Fibroblast of lung (primary cell): ENCODE measurements around the gene ADA.

Source experiments
- EZH2 ChIP-seq: IDR thresholded peaks from 2 replicates; pipeline ENCODE4 v1.5.1; 2012; ENCODE audit warnings: low read length, control low read depth, mild to moderate bottlenecking; ENCODE audit errors: missing control alignments
- TF ChIP-seq, protein P1 (sequence below), 2 donors: IDR thresholded peaks in 1 of 2; conservative IDR thresholded peaks in 1 of 2; 1 replicate in 1 of 2; 2 replicates in 1 of 2; pipeline ENCODE4 v1.5.1; 2011 to 2012; ENCODE audit warnings: low read length in 2 of 2, control low read depth in 1 of 2, inconsistent platforms in 1 of 2, low read depth in 1 of 2, mild to moderate bottlenecking in 1 of 2

DNA sequence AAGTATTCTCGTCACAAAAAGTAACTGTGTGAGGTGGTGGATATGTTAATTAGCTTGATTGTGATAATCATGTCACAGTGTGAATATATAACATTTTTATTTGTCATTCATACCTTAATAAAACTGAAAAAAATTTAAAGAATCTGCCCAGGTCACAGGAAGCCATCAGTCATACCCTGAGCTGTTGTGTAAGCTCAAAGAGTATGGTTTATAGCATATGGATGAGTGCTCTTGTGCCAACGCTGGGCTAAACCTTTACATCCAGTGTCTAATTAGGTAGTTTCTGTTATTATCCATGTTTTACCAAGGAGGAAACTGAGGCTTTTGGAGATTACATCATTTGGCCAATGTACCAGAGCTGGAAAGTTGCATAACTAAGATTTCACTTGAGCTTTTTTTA lies 57.7 kb downstream of the ADA start:
- TF ChIP-seq, protein P1, sequence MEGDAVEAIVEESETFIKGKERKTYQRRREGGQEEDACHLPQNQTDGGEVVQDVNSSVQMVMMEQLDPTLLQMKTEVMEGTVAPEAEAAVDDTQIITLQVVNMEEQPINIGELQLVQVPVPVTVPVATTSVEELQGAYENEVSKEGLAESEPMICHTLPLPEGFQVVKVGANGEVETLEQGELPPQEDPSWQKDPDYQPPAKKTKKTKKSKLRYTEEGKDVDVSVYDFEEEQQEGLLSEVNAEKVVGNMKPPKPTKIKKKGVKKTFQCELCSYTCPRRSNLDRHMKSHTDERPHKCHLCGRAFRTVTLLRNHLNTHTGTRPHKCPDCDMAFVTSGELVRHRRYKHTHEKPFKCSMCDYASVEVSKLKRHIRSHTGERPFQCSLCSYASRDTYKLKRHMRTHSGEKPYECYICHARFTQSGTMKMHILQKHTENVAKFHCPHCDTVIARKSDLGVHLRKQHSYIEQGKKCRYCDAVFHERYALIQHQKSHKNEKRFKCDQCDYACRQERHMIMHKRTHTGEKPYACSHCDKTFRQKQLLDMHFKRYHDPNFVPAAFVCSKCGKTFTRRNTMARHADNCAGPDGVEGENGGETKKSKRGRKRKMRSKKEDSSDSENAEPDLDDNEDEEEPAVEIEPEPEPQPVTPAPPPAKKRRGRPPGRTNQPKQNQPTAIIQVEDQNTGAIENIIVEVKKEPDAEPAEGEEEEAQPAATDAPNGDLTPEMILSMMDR (conservative IDR thresholded peaks at IDR 0.05 in 1 of 2, IDR thresholded peaks at IDR 0.05 in 1 of 2; ENCODE audit: low read depth in 1 of 2, low read length in 2 of 2) = no peak
- no peak for TF ChIP-seq EZH2
